NCI-H187 (cell line): ENCODE data around the gene PDE6B.

ENCODE experiments used
- DNase-seq, 2 experiments: peaks; one replicate each; lab custom pipeline; 2025; lab: John Stamatoyannopoulos, UW

PDE6B gene

GRCh38 chr4:600850-601515 lies 24.4 kb upstream of the PDE6B start:
- DNase-seq, result no peak

- no peak for DNase-seq
Observed at GRCh38 chr4:601612-602558, 23.5 kb upstream of the PDE6B start.

- peak; percentile 71 to 96 for DNase-seq
Observed at GRCh38 chr4:602559-602942, 22.8 kb upstream of the PDE6B start.

GRCh38 chr4:604131-604530 lies 21.2 kb upstream of the PDE6B start:
- DNase-seq, result no peak

GRCh38 chr4:605702-606425 lies 19.5 kb upstream of the PDE6B start:
- DNase-seq, result no peak

GRCh38 chr4:608236-608635 lies 17.1 kb upstream of the PDE6B start:
- DNase-seq, result no peak

- DNase-seq, result no peak
Observed at GRCh38 chr4:609400-610050, 15.8 kb upstream of the PDE6B start.

GRCh38 chr4:610411-611261 lies 14.7 kb upstream of the PDE6B start:
- DNase-seq, result no peak

- DNase-seq, result no peak
Observed at GRCh38 chr4:612052-612748, 13.2 kb upstream of the PDE6B start.

GRCh38 chr4:612749-613125 lies 12.6 kb upstream of the PDE6B start:
- no peak for DNase-seq

GRCh38 chr4:613126-613525 lies 12.2 kb upstream of the PDE6B start:
- DNase-seq, result no peak

- DNase-seq, result no peak
Observed at GRCh38 chr4:616091-616490, 9.3 kb upstream of the PDE6B start.

- no peak for DNase-seq
Observed at GRCh38 chr4:616911-617643, 8.3 kb upstream of the PDE6B start.

- DNase-seq, result no peak
Observed at GRCh38 chr4:617644-618641, 7.4 kb upstream of the PDE6B start.

- DNase-seq, result no peak
Observed at GRCh38 chr4:620201-620600, 5.2 kb upstream of the PDE6B start.

- no peak for DNase-seq
Observed at GRCh38 chr4:620851-621261, 4.5 kb upstream of the PDE6B start.

GRCh38 chr4:621296-622070 lies 3.9 kb upstream of the PDE6B start:
- no peak for DNase-seq
